Measurements from ENCODE around the gene NEO1.

The NEO1 gene

GRCh38 chr15:73273181-73274002, 221.1 kb downstream of the NEO1 start:
- DNase-seq (ENCODE audit: low read depth, low spot score), result peak; percentile 45
- WGBS (ENCODE audit: insufficient coverage, insufficient read length), result no CpG with 5 or more reads among the region's 5 CpGs
- no peaks in the 10 kb centered on the region for H3K4me1 ChIP-seq (ENCODE audit: control insufficient read depth, insufficient read depth, low read length)

GRCh38 chr15:73275862-73276261, 223.6 kb downstream of the NEO1 start:
- H3K27ac ChIP-seq (ENCODE audit: low read length), result no peak overlapping the region
- no peaks in the 10 kb centered on the region for H3K9me3 ChIP-seq (ENCODE audit: control insufficient read depth, insufficient read depth, low read length)
- no peak for DNase-seq (ENCODE audit: low read depth, low spot score)
- no peaks in the 10 kb centered on the region for H3K27me3 ChIP-seq (ENCODE audit: control insufficient read depth, insufficient read depth, low read length)
- no peaks in the 10 kb centered on the region for H3K4me1 ChIP-seq (ENCODE audit: control insufficient read depth, insufficient read depth, low read length)
- no peak overlapping the region for H3K4me3 ChIP-seq (ENCODE audit: low read length)
- H3K36me3 ChIP-seq (ENCODE audit: control insufficient read depth, insufficient read depth, low read length), result no peaks in the 10 kb centered on the region

More at GRCh38 chr15:73273181-73274002, 221.1 kb downstream of the NEO1 start:
- Histone ChIP-seq H3K36me3 (ENCODE audit: control insufficient read depth, insufficient read depth, low read length) (no peaks in the 10 kb centered on the region; the same call in 1 of the 2 replicates), H3K4me3 (ENCODE audit: low read length) (no peak overlapping the region), H3K27me3 (ENCODE audit: control insufficient read depth, insufficient read depth, low read length) (no peaks in the 10 kb centered on the region), H3K9me3 (ENCODE audit: control insufficient read depth, insufficient read depth, low read length) (no peaks in the 10 kb centered on the region), H3K27ac (ENCODE audit: low read length) (no peak overlapping the region)

- H3K36me3 ChIP-seq (ENCODE audit: control insufficient read depth, insufficient read depth, low read length), result peaks cover 6% of the 10 kb centered on the region; the same call in 1 of the 2 replicates
- no peak for DNase-seq (ENCODE audit: low read depth, low spot score)
- no CpG with 5 or more reads among the region's 8 CpGs for WGBS (ENCODE audit: insufficient coverage, insufficient read length)
- H3K4me1 ChIP-seq (ENCODE audit: control insufficient read depth, insufficient read depth, low read length), result no peaks in the 10 kb centered on the region
- no peaks in the 10 kb centered on the region for H3K27me3 ChIP-seq (ENCODE audit: control insufficient read depth, insufficient read depth, low read length)
- H3K9me3 ChIP-seq (ENCODE audit: control insufficient read depth, insufficient read depth, low read length), result no peaks in the 10 kb centered on the region
- H3K27ac ChIP-seq (ENCODE audit: low read length), result no peak overlapping the region
- H3K4me3 ChIP-seq (ENCODE audit: low read length), result no peak overlapping the region
Observed at GRCh38 chr15:73282567-73283365, 230.5 kb downstream of the NEO1 start.

GRCh38 chr15:73283366-73283962, 231.2 kb downstream of the NEO1 start:
- no peaks in the 10 kb centered on the region for H3K27me3 ChIP-seq (ENCODE audit: control insufficient read depth, insufficient read depth, low read length)
- H3K9me3 ChIP-seq (ENCODE audit: control insufficient read depth, insufficient read depth, low read length), result no peaks in the 10 kb centered on the region
- no peaks in the 10 kb centered on the region for H3K4me1 ChIP-seq (ENCODE audit: control insufficient read depth, insufficient read depth, low read length)
- H3K36me3 ChIP-seq (ENCODE audit: control insufficient read depth, insufficient read depth, low read length), result peaks cover 6% of the 10 kb centered on the region; the same call in 1 of the 2 replicates
- no peak overlapping the region for H3K27ac ChIP-seq (ENCODE audit: low read length)
- no peak for DNase-seq (ENCODE audit: low read depth, low spot score)
- H3K4me3 ChIP-seq (ENCODE audit: low read length), result no peak overlapping the region
- no CpG with 5 or more reads among the region's 2 CpGs for WGBS (ENCODE audit: insufficient coverage, insufficient read length)

DNA sequence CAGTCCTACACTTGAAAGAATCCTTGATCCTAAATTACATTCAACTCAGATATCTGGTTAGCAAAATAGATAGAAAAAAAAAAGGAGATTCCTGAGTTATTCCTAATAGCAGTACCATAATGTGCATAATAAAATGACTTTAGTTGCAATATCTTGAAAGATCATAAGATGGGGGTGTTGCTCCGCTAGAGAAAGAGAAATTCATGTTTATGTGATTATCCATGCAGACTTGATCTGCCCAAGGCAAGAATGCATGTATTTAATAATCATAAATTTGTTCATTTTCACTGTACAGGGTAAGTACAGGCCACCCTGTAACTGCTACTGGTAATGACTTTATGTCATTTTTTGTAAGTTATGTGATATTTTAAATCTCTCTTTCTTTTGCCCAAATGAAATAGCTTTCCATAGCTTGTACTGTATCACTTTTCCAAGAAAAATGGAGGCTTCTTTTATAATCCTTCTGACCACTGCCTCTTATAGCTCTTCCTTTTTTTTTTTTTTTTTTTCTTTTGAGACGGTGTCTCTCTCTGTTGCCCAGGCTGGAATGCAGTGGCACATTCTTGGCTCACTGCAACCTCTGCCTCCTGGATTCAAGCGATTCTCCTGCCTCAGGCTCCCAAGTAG, 231.9 kb downstream of the NEO1 start:
- no peak overlapping the region for H3K4me3 ChIP-seq (ENCODE audit: low read length)
- H3K27ac ChIP-seq (ENCODE audit: low read length), result no peak overlapping the region
- no peaks in the 10 kb centered on the region for H3K9me3 ChIP-seq (ENCODE audit: control insufficient read depth, insufficient read depth, low read length)
- no peak for DNase-seq (ENCODE audit: low read depth, low spot score)
- WGBS (ENCODE audit: insufficient coverage, insufficient read length), result no CpG with 5 or more reads among the region's 3 CpGs
- no peaks in the 10 kb centered on the region for H3K27me3 ChIP-seq (ENCODE audit: control insufficient read depth, insufficient read depth, low read length)
- H3K4me1 ChIP-seq (ENCODE audit: control insufficient read depth, insufficient read depth, low read length), result no peaks in the 10 kb centered on the region
- peaks cover 9% of the 10 kb centered on the region; the same call in 1 of the 2 replicates for H3K36me3 ChIP-seq (ENCODE audit: control insufficient read depth, insufficient read depth, low read length)

- H3K36me3 ChIP-seq (ENCODE audit: control insufficient read depth, insufficient read depth, low read length), result peaks cover 9% of the 10 kb centered on the region; the same call in 1 of the 2 replicates
- H3K27ac ChIP-seq (ENCODE audit: low read length), result no peak overlapping the region
- H3K27me3 ChIP-seq (ENCODE audit: control insufficient read depth, insufficient read depth, low read length), result no peaks in the 10 kb centered on the region
- H3K4me3 ChIP-seq (ENCODE audit: low read length), result no peak overlapping the region
- no peaks in the 10 kb centered on the region for H3K9me3 ChIP-seq (ENCODE audit: control insufficient read depth, insufficient read depth, low read length)
- WGBS (ENCODE audit: insufficient coverage, insufficient read length), result no CpG with 5 or more reads among the region's 2 CpGs
- H3K4me1 ChIP-seq (ENCODE audit: control insufficient read depth, insufficient read depth, low read length), result no peaks in the 10 kb centered on the region
- no peak for DNase-seq (ENCODE audit: low read depth, low spot score)
Observed at GRCh38 chr15:73286311-73286710, 234.0 kb downstream of the NEO1 start.

- Histone ChIP-seq H3K9me3 (ENCODE audit: control insufficient read depth, insufficient read depth, low read length) (no peaks in the 10 kb centered on the region), H3K27me3 (ENCODE audit: control insufficient read depth, insufficient read depth, low read length) (no peaks in the 10 kb centered on the region), H3K36me3 (ENCODE audit: control insufficient read depth, insufficient read depth, low read length) (peaks cover 9% of the 10 kb centered on the region; the same call in 1 of the 2 replicates), H3K4me1 (ENCODE audit: control insufficient read depth, insufficient read depth, low read length) (no peaks in the 10 kb centered on the region), H3K4me3 (ENCODE audit: low read length) (no peak overlapping the region), H3K27ac (ENCODE audit: low read length) (no peak overlapping the region)
- WGBS (ENCODE audit: insufficient coverage, insufficient read length), result no CpG with 5 or more reads among the region's 1 CpG
- no peak for DNase-seq (ENCODE audit: low read depth, low spot score)
Observed at GRCh38 chr15:73287019-73287418, 234.8 kb downstream of the NEO1 start.

DNA sequence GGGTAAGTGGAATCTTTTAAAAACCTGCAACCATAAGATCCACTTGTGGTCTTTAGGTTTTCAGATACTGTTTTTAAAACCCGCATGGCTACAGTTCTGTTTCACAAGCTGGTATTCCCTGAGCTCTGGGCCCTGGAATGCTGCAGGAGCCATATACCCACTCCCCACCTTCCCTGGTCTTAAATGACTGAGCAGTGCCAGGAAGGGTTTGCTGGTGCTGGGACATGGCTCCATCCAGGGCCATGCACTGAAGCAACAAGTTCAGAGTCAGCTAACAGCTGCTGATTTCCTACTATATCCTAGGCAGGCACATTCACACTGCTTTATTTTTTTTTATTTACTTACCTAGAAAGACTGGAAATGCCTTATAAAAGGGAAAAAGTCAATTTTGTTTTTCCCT, 239.2 kb downstream of the NEO1 start:
- Histone ChIP-seq H3K36me3 (ENCODE audit: control insufficient read depth, insufficient read depth, low read length) (peaks cover 7% of the 10 kb centered on the region; the same call in 1 of the 2 replicates), H3K27me3 (ENCODE audit: control insufficient read depth, insufficient read depth, low read length) (no peaks in the 10 kb centered on the region), H3K4me3 (ENCODE audit: low read length) (no peak overlapping the region), H3K9me3 (ENCODE audit: control insufficient read depth, insufficient read depth, low read length) (no peaks in the 10 kb centered on the region), H3K27ac (ENCODE audit: low read length) (no peak overlapping the region), H3K4me1 (ENCODE audit: control insufficient read depth, insufficient read depth, low read length) (no peaks in the 10 kb centered on the region)
- WGBS (ENCODE audit: insufficient coverage, insufficient read length), result no CpG with 5 or more reads among the region's 1 CpG
- no peak for DNase-seq (ENCODE audit: low read depth, low spot score)

- Histone ChIP-seq H3K36me3 (ENCODE audit: control insufficient read depth, insufficient read depth, low read length) (peaks cover 9% of the 10 kb centered on the region; the same call in 1 of the 2 replicates), H3K4me1 (ENCODE audit: control insufficient read depth, insufficient read depth, low read length) (no peaks in the 10 kb centered on the region), H3K4me3 (ENCODE audit: low read length) (no peak overlapping the region), H3K9me3 (ENCODE audit: control insufficient read depth, insufficient read depth, low read length) (no peaks in the 10 kb centered on the region), H3K27me3 (ENCODE audit: control insufficient read depth, insufficient read depth, low read length) (no peaks in the 10 kb centered on the region), H3K27ac (ENCODE audit: low read length) (no peak overlapping the region)
- no CpG with 5 or more reads among the region's 4 CpGs for WGBS (ENCODE audit: insufficient coverage, insufficient read length)
- no peak for DNase-seq (ENCODE audit: low read depth, low spot score)
Observed at GRCh38 chr15:73293773-73294172, 241.5 kb downstream of the NEO1 start.

All from iPS DF 6.9 (cell line).